ENCODE results near the gene PUS1. TPM values are rescaled to one million over a fixed set of nuclear protein-coding genes. Genes with fewer than 3 reads are reported as not detected.
"Not testable (repeated sequence)": the region's sequence is repeated elsewhere in the genome, so short reads cannot be mapped to it uniquely, and the experiment has no call there.

Gene PUS1
- total RNA-seq, 1 donor from 2014 or later, result 33.7 TPM

GRCh38 chr12:131947482-131948027 lies 18.5 kb downstream of the PUS1 start:
- no peak for DNase-seq (ENCODE audit: low read depth)
- H3K27ac ChIP-seq (ENCODE audit: low read depth, low read length), result no peak overlapping the region
- H3K79me2 ChIP-seq (ENCODE audit: insufficient read depth, low read length), result peaks cover 24% of the 10 kb centered on the region
- Mint-ChIP-seq H3K27me3 (ENCODE audit: low read depth, unreplicated experiment) (no peaks in the 10 kb centered on the region), H3K27ac (ENCODE audit: unreplicated experiment) (peak overlapping the region; percentile 41), H3K9me3 (ENCODE audit: unreplicated experiment) (no peaks in the 10 kb centered on the region), H3K4me3 (ENCODE audit: unreplicated experiment) (no peak overlapping the region), H3K4me1 (ENCODE audit: low read depth, unreplicated experiment) (peaks cover 2% of the 10 kb centered on the region), H3K36me3 (ENCODE audit: low read depth, unreplicated experiment) (peaks cover 7% of the 10 kb centered on the region)
- no peaks in the 10 kb centered on the region for H3K9me3 ChIP-seq (ENCODE audit: insufficient read depth, low read depth, low read length)
- no peak overlapping the region for H3K9ac ChIP-seq (ENCODE audit: low read length)
- no peak for FAIRE-seq
- H2AFZ ChIP-seq (ENCODE audit: low read depth, low read length), result no peak overlapping the region
- peaks cover 11% of the 10 kb centered on the region for H3K36me3 ChIP-seq (ENCODE audit: insufficient read depth, low read length)
- H3K4me2 ChIP-seq (ENCODE audit: low read length), result no peak overlapping the region
- peaks cover 16% of the 10 kb centered on the region for H4K20me1 ChIP-seq (ENCODE audit: insufficient read depth, low read length)
- no peak overlapping the region for H3K4me3 ChIP-seq (ENCODE audit: insufficient read depth, low read depth, low read length)
- H3K27me3 ChIP-seq (ENCODE audit: insufficient read depth, low read length), result no peaks in the 10 kb centered on the region
- no peaks in the 10 kb centered on the region for H3K4me1 ChIP-seq (ENCODE audit: insufficient read depth, low read length)
- TF ChIP-seq EZH2 (IDR thresholded peaks at IDR 0.05; ENCODE audit: insufficient read depth, low read length), result no peak
- no peak for TF ChIP-seq CTCF (IDR thresholded peaks at IDR 0.05; ENCODE audit: insufficient read depth, low read depth, low read length)

- Histone ChIP-seq H3K4me1 (ENCODE audit: insufficient read depth, low read length) (no peaks in the 10 kb centered on the region), H3K79me2 (ENCODE audit: insufficient read depth, low read length) (peaks cover 31% of the 10 kb centered on the region), H3K27ac (ENCODE audit: low read depth, low read length) (no peak overlapping the region), H3K9ac (ENCODE audit: low read length) (no peak overlapping the region), H3K27me3 (ENCODE audit: insufficient read depth, low read length) (no peaks in the 10 kb centered on the region), H3K4me3 (ENCODE audit: insufficient read depth, low read depth, low read length) (no peak overlapping the region), H3K9me3 (ENCODE audit: insufficient read depth, low read depth, low read length) (no peaks in the 10 kb centered on the region), H3K4me2 (ENCODE audit: low read length) (no peak overlapping the region), H2AFZ (ENCODE audit: low read depth, low read length) (no peak overlapping the region), H3K36me3 (ENCODE audit: insufficient read depth, low read length) (peaks cover 8% of the 10 kb centered on the region), H4K20me1 (ENCODE audit: insufficient read depth, low read length) (peaks cover 16% of the 10 kb centered on the region)
- DNase-seq (ENCODE audit: low read depth) (no peak), FAIRE-seq (no peak)
- Mint-ChIP-seq H3K4me1 (ENCODE audit: low read depth, unreplicated experiment) (peaks cover 2% of the 10 kb centered on the region), H3K4me3 (ENCODE audit: unreplicated experiment) (no peak overlapping the region), H3K27me3 (ENCODE audit: low read depth, unreplicated experiment) (no peaks in the 10 kb centered on the region), H3K9me3 (ENCODE audit: unreplicated experiment) (no peaks in the 10 kb centered on the region), H3K36me3 (ENCODE audit: low read depth, unreplicated experiment) (peaks cover 7% of the 10 kb centered on the region), H3K27ac (ENCODE audit: unreplicated experiment) (peak overlapping the region; percentile 18)
- no peak for TF ChIP-seq CTCF (IDR thresholded peaks at IDR 0.05; ENCODE audit: insufficient read depth, low read depth, low read length)
- no peak for TF ChIP-seq EZH2 (IDR thresholded peaks at IDR 0.05; ENCODE audit: insufficient read depth, low read length)
Measured at GRCh38 chr12:131948166-131948712, 19.2 kb downstream of the PUS1 start.

- DNase-seq (ENCODE audit: low read depth); H3K36me3 ChIP-seq (ENCODE audit: insufficient read depth, low read length); H3K27me3 ChIP-seq (ENCODE audit: insufficient read depth, low read length); FAIRE-seq; H3K4me1 ChIP-seq (ENCODE audit: insufficient read depth, low read length); H3K4me1 Mint-ChIP-seq (ENCODE audit: low read depth, unreplicated experiment); H3K9me3 Mint-ChIP-seq (ENCODE audit: unreplicated experiment); H3K27ac Mint-ChIP-seq (ENCODE audit: unreplicated experiment); H3K9me3 ChIP-seq (ENCODE audit: insufficient read depth, low read depth, low read length); H3K27me3 Mint-ChIP-seq (ENCODE audit: low read depth, unreplicated experiment); H3K36me3 Mint-ChIP-seq (ENCODE audit: low read depth, unreplicated experiment): not testable (repeated sequence)
- Histone ChIP-seq H2AFZ (ENCODE audit: low read depth, low read length) (peak overlapping the region; percentile 92), H3K4me3 (ENCODE audit: insufficient read depth, low read depth, low read length) (peak overlapping the region; percentile 57), H4K20me1 (ENCODE audit: insufficient read depth, low read length) (peaks cover 22% of the 10 kb centered on the region), H3K4me2 (ENCODE audit: low read length) (peak overlapping the region; percentile 88), H3K27ac (ENCODE audit: low read depth, low read length) (peak overlapping the region; percentile 58), H3K9ac (ENCODE audit: low read length) (peak overlapping the region; percentile 69), H3K79me2 (ENCODE audit: insufficient read depth, low read length) (peaks cover 37% of the 10 kb centered on the region)
- H3K4me3 Mint-ChIP-seq (ENCODE audit: unreplicated experiment), result peak overlapping the region; percentile 80
Measured at GRCh38 chr12:131948713-131949430, 19.8 kb downstream of the PUS1 start.

Data from astrocyte (in vitro differentiated cells and primary cell).